ENCODE data around the gene SEMA6C. TPM values are rescaled to one million over a fixed set of nuclear protein-coding genes. Genes with fewer than 3 reads are reported as not detected.
A peak's percentile ranks its signal among the peaks of the same experiment; 100 is the strongest.

Gene SEMA6C
- total RNA-seq, 1 experiment from 2014 or later: 3.8 TPM

DNA sequence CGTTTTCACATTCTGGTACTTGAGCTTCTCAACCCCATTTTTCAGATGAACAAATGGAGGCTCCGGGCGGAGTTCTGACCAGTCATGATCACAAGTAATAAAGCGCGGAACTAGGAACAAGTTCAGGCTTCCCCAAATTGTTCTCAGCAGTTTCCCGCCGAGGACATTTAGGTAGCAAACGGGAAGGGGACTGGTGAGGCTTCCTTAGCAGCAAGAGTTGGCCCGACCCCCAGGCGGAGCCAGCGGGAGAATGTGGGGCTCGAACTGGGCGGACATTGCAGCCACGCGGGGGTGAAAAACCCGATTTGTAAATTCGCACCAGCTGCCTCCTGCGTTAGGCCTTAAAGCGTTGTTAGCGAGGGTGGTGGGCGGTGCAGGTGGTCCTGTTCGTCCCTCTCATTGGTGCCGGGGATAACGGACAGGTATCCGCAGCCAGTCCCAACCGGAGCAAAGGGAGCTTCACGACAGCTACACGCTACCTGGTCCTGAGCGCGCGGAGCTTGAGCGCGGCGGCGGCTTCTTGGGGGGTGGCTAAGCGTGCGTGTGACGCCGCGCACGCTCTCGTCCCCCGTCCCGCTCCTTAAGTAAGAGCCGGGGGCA lies 15.3 kb downstream of the SEMA6C start:
- no peak for DNase-seq (ENCODE audit: low read depth)

- DNase-seq (ENCODE audit: low read depth): no peak
These were observed 17.6 kb downstream of the SEMA6C start for GRCh38 chr1:151128800-151129199.

- DNase-seq (ENCODE audit: low read depth): no peak
These were observed 21.5 kb downstream of the SEMA6C start for GRCh38 chr1:151124763-151125403.

DNA sequence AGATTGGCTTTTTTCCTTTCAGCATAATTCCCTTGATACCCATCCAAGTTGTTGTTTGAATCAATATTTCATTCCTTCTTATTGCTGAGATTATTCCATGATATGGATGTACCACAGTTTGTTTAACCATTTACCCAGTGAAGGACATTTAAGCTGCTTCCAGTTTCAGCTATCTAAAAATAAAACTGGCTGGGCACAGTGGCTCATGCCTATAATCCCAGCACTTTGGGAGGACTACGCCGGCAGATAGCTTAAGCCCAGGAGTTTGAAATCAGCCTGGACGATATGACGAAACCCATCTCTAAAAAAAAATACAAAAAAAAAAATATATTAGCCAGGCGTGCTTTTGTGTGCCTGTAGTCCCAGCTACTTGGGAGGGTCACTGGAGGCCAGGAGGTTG lies 32.6 kb downstream of the SEMA6C start:
- DNase-seq (ENCODE audit: low read depth): no peak

DNA sequence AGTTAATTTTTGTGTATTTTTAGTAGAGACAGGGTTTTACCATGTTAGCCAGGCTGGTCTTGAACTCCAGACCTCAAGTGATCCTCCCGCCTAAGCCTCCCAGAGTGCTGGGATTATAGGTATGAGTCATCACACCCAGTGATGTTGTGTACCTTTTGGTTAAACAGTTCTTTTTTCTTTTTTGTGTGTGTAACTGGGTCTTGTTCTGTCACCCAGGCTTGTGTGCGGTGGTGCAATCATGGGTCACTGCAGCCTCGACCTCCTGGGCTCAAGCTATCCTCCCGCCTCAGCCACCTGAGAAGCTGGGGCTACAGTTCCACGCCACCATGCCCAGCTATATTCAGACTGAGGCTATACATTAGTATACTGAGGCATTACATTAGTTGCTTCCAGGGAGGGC lies 38.1 kb downstream of the SEMA6C start:
- DNase-seq (ENCODE audit: low read depth): peak; percentile 8

GRCh38 chr1:151106894-151107293 lies 39.5 kb downstream of the SEMA6C start:
- DNase-seq (ENCODE audit: low read depth): peak; percentile 65

- no peak for DNase-seq (ENCODE audit: low read depth)
These were observed 41.8 kb downstream of the SEMA6C start for GRCh38 chr1:151104630-151105029.

DNA sequence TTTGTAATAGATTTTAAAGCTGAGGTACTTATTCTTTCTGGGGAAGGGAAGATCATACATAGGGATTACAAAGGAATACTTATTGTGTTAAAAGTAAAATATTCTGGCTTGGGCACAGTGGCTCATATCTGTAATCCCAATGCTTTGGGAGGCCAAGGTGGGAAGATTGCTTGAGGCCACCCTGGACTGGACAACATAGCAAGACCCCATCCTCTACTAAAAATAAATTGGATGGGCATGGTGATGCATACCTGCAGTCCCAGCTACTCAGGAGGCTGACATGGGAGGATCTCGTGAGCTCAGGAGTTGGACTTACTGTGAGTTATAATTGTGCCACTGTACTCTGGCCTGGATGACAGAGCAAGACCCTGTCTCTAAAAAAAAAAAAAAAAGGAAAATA lies 48.3 kb downstream of the SEMA6C start:
- no peak for DNase-seq (ENCODE audit: low read depth)

DNA sequence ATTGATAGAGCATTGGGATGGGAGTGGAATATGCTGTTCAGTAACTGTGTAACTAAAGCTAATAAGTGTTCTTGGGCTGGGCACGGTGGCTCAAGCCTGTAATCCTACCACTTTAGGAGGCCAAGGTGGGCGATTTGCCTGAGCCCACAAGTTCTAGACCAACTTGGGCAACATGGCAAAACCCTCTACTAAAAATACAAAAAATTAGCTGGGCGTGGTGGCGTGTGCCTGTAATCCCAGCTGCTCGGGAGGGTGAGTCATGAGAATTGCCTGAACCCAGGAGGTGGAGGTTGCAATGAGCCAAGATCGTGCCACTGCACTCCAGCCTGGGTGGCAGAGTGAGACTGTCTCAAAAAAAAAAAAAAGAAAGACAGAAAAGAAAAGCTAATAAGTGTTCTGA lies 49.0 kb downstream of the SEMA6C start:
- peak; percentile 51 for DNase-seq (ENCODE audit: low read depth)

DNA sequence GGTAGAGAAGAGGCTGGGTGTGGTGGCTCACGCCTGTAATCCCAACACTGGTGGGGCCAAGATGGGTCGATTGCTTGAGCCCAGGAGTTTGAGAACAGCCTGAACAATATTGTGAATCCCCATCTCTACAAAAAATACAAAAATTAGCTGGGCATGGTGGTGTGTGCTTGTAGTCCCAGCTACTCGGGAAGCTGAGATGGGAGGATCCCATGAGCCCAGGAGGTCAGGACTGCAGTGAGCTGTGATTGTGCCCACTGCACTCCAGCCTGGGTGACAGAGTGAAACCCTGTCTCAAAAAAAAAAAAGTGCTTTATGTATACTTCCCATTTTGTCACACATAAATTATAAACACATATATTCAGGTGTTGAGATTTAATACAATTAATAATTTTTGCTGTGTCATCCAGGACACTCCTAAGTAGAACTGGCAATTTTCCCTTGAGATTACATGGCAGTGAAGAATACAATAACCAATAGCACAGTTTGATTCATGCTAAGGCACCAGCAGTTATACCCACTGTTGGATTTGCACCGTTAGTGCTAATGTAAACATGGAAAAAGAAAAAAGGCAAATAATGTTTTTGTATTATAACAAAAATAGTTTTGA lies 60.4 kb downstream of the SEMA6C start:
- no peak for DNase-seq (ENCODE audit: low read depth)

Other genes starting within 250 kb of the SEMA6C start
- gene SETDB1, start 220.3 kb downstream of the SEMA6C start, total RNA-seq (2014; rRNA removed): 18.1 and 25.6 TPM in 2 replicates
- 197 and 219 TPM in 2 replicates for gene CERS2, start 171.8 kb downstream of the SEMA6C start, total RNA-seq (2014; rRNA removed)
- gene ANXA9, start 164.3 kb downstream of the SEMA6C start, total RNA-seq (2014; rRNA removed): not detected in 2 replicates
- gene MINDY1, start 139.7 kb downstream of the SEMA6C start, total RNA-seq (2014; rRNA removed): 3.8 and 9.2 TPM in 2 replicates
- 7.6 and 9.1 TPM in 2 replicates for gene PRUNE1, start 138.2 kb downstream of the SEMA6C start, total RNA-seq (2014; rRNA removed)
- 0.06 and 0.32 TPM in 2 replicates for gene BNIPL, start 110.0 kb downstream of the SEMA6C start, total RNA-seq (2014; rRNA removed)
- 4.7 and 5.3 TPM in 2 replicates for gene C1orf56, start 98.9 kb downstream of the SEMA6C start, total RNA-seq (2014; rRNA removed)
- gene CDC42SE1, start 87.0 kb downstream of the SEMA6C start, total RNA-seq (2014; rRNA removed): 71.2 and 85.9 TPM in 2 replicates
- 16.9 and 17.2 TPM in 2 replicates for gene MLLT11, start 86.2 kb downstream of the SEMA6C start, total RNA-seq (2014; rRNA removed)
- gene GABPB2, start 75.9 kb downstream of the SEMA6C start, total RNA-seq (2014; rRNA removed): 6.3 and 7.1 TPM in 2 replicates
- gene TNFAIP8L2, start 10.0 kb upstream of the SEMA6C start, total RNA-seq (2014; rRNA removed): not detected in 2 replicates
- gene LYSMD1, start 19.3 kb upstream of the SEMA6C start, total RNA-seq (2014; rRNA removed): 9.1 and 10.2 TPM in 2 replicates
- 25.5 and 31.9 TPM in 2 replicates for gene SCNM1, start 19.5 kb upstream of the SEMA6C start, total RNA-seq (2014; rRNA removed)
- gene TMOD4, start 29.4 kb upstream of the SEMA6C start, total RNA-seq (2014; rRNA removed): 0.34 TPM in 1 of 2 replicates, not detected in the other
- 59.8 and 64.0 TPM in 2 replicates for gene VPS72, start 43.6 kb upstream of the SEMA6C start, total RNA-seq (2014; rRNA removed)
- 48.9 and 49.7 TPM in 2 replicates for gene PIP5K1A, start 51.9 kb upstream of the SEMA6C start, total RNA-seq (2014; rRNA removed)
- gene PSMD4, start 108.1 kb upstream of the SEMA6C start, total RNA-seq (2014; rRNA removed): 145 and 175 TPM in 2 replicates
- 16.2 and 21.6 TPM in 2 replicates for gene ZNF687, start 135.7 kb upstream of the SEMA6C start, total RNA-seq (2014; rRNA removed)
- gene PI4KB, start 180.8 kb upstream of the SEMA6C start, total RNA-seq (2014; rRNA removed): 45.6 and 60.0 TPM in 2 replicates
- 62.8 and 73.3 TPM in 2 replicates for gene RFX5, start 200.6 kb upstream of the SEMA6C start, total RNA-seq (2014; rRNA removed)
- 16.2 and 17.9 TPM in 2 replicates for gene SELENBP1, start 226.1 kb upstream of the SEMA6C start, total RNA-seq (2014; rRNA removed)

Data from LHCN-M2 (cell line).